ENCODE results near the gene PIM1.

The PIM1 gene

DNA sequence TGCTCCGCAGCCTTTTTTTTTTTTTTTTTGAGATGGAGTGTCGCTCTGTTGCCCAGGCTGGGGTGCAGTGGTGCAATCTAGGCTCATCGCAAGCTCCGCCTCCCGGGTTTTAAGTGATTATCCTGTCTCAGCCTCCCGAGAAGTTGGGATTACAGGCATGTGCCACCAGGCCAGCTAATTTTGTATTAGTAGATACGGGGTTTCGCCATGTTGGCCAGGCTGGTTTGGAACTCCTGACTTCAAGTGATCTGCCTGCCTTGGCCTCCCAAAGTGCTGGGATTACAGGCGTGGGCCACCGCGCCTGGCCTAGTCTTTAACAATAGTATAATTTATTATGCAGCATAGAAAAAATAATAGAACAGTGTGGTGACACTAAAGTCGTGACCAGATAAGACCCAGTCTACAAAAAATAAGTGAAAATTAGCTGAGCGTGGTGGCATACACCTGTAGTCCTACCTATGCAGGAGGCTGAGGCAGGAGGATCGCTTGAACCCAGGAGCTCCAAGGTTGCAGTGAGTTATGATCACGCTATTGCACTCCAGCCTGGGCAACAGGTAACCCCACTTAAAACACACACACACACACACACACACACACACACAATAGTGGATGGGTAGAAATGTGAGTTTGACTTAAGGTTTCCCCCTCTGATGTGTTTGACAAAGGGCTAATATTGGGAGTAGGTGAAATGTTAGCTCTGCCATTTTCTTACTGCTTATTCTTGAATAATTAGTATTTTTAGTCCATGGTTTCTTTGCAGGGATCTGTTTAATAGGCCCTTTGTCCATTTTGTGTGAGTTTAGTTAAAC, 6.5 kb downstream of the PIM1 start:
- no peak for TF ChIP-seq EZH2phosphoT487 (IDR thresholded peaks at IDR 0.05; ENCODE audit: borderline replicate concordance)
- TF ChIP-seq, protein P1, sequence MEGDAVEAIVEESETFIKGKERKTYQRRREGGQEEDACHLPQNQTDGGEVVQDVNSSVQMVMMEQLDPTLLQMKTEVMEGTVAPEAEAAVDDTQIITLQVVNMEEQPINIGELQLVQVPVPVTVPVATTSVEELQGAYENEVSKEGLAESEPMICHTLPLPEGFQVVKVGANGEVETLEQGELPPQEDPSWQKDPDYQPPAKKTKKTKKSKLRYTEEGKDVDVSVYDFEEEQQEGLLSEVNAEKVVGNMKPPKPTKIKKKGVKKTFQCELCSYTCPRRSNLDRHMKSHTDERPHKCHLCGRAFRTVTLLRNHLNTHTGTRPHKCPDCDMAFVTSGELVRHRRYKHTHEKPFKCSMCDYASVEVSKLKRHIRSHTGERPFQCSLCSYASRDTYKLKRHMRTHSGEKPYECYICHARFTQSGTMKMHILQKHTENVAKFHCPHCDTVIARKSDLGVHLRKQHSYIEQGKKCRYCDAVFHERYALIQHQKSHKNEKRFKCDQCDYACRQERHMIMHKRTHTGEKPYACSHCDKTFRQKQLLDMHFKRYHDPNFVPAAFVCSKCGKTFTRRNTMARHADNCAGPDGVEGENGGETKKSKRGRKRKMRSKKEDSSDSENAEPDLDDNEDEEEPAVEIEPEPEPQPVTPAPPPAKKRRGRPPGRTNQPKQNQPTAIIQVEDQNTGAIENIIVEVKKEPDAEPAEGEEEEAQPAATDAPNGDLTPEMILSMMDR (conservative IDR thresholded peaks at IDR 0.05; ENCODE audit: low read length): no peak
- no peak overlapping the region for H3K4me2 ChIP-seq (ENCODE audit: low read depth, low read length, poor library complexity, severe bottlenecking)
- peaks cover 3% of the 10 kb centered on the region; the same call in 1 of the 2 replicates for H3F3A ChIP-seq (ENCODE audit: low read depth)
- no peak overlapping the region for H2AFZ ChIP-seq (ENCODE audit: low read length)
- H3K9me3 ChIP-seq (ENCODE audit: insufficient read depth, low read depth, low read length): no peaks in the 10 kb centered on the region
- H3K9me2 ChIP-seq (replicated peaks; ENCODE audit: low read depth, low read length): no peaks in the 10 kb centered on the region
- H3K4me3 ChIP-seq (ENCODE audit: low read length, poor library complexity, severe bottlenecking): no peak overlapping the region
- no peak overlapping the region for H3K9ac ChIP-seq (ENCODE audit: low read depth, low read length, poor library complexity, severe bottlenecking)
- H3K36me3 ChIP-seq (ENCODE audit: insufficient read depth, low read length): peaks cover 28% of the 10 kb centered on the region; the same call in 1 of the 2 replicates
- H3K27me3 ChIP-seq (ENCODE audit: insufficient read depth, low read length, poor library complexity, severe bottlenecking): no peaks in the 10 kb centered on the region
- H4K20me1 ChIP-seq (ENCODE audit: insufficient read depth, low read length, poor library complexity, severe bottlenecking): peaks cover 27% of the 10 kb centered on the region
- H3K4me1 ChIP-seq (ENCODE audit: insufficient read depth, low read length, poor library complexity, severe bottlenecking): peaks cover 19% of the 10 kb centered on the region
- peaks cover 32% of the 10 kb centered on the region for H3K79me2 ChIP-seq (ENCODE audit: insufficient read depth, low read length)

DNA sequence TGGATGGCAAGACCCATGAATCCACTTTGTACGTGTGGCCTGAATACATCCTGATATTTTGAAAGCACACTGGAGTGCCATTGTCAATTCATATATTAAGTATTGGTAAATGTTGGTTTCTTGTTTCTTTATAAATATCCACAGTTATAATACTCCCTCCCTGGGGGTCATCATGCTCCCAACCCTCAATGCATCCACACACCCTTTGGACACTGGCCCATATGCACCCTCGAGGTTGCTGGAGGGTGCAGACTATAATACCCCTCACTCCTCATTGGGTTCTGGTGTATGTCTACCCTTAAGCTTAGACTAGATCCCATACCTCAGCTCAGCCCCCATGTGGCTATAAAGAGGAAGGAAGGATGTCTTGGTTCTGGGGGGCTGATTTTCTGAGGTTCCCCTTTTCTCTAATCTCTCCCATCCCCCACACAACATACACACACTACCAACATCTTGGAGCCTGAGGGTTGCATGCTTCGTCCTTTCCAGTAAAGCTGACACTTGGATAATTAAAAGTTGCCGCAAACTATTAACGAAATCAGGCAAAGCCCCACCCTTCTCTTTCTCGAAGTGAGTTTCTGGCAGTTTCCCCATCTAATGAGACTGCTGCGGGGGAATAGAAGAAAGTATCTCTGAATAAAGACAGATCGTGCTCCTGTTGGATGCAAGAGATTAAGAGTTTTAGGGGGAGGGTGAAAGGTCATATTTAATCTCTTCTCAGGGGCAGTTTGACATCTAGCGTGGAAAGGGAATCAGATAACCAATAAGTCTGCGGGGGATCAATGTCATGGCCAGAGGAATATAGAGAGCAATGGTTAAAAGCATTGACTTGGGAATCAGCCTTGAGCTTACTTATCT, 7.4 kb downstream of the PIM1 start:
- TF ChIP-seq EZH2phosphoT487 (IDR thresholded peaks at IDR 0.05; ENCODE audit: borderline replicate concordance): no peak
- TF ChIP-seq, protein P1 (conservative IDR thresholded peaks at IDR 0.05; ENCODE audit: low read length): 0 out of 2 replicates have a peak, but pooled peaks have one; percentile 13
- Histone ChIP-seq H3K9me2 (replicated peaks; ENCODE audit: low read depth, low read length) (no peaks in the 10 kb centered on the region), H3K9ac (ENCODE audit: low read depth, low read length, poor library complexity, severe bottlenecking) (no peak overlapping the region), H2AFZ (ENCODE audit: low read length) (no peak overlapping the region), H3K4me2 (ENCODE audit: low read depth, low read length, poor library complexity, severe bottlenecking) (no peak overlapping the region), H4K20me1 (ENCODE audit: insufficient read depth, low read length, poor library complexity, severe bottlenecking) (peaks cover 27% of the 10 kb centered on the region), H3K4me1 (ENCODE audit: insufficient read depth, low read length, poor library complexity, severe bottlenecking) (peaks cover 18% of the 10 kb centered on the region), H3K9me3 (ENCODE audit: insufficient read depth, low read depth, low read length) (no peaks in the 10 kb centered on the region), H3K27me3 (ENCODE audit: insufficient read depth, low read length, poor library complexity, severe bottlenecking) (no peaks in the 10 kb centered on the region), H3K36me3 (ENCODE audit: insufficient read depth, low read length) (peaks cover 28% of the 10 kb centered on the region; the same call in 1 of the 2 replicates), H3K79me2 (ENCODE audit: insufficient read depth, low read length) (peaks cover 28% of the 10 kb centered on the region), H3K4me3 (ENCODE audit: low read length, poor library complexity, severe bottlenecking) (no peak overlapping the region), H3F3A (ENCODE audit: low read depth) (no peaks in the 10 kb centered on the region; the same call in 1 of the 2 replicates)

DNA sequence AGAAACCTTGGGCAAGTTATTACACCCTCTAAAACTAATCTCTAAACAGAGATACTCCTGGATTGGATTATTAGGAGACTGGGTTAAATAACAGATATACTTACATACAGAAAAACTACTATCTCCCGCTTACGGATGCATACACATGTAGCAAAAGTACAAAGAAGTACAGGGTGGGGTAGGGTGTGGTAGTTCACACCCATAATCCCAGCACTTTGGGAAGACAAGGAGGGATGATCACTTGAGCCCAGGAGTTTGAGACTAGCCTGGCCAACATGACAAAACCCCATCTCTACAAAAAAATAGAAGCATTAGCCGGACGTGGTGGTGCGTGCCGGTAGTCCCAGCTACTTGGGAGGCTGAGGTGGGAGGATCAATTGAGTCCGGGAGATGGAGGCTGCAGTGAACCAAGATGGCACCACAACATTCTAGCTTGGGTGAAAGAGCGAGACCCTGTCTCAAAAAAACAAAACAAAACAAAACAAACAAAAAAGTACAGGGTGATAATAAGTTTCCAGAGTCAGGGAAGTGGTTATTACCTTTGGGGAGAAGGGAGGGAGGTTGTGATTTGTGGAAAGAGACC, 8.1 kb downstream of the PIM1 start:
- H3K4me3 ChIP-seq (ENCODE audit: low read length, poor library complexity, severe bottlenecking): no peak overlapping the region
- H3K79me2 ChIP-seq (ENCODE audit: insufficient read depth, low read length): peaks cover 21% of the 10 kb centered on the region
- no peak overlapping the region for H3K4me2 ChIP-seq (ENCODE audit: low read depth, low read length, poor library complexity, severe bottlenecking)
- H4K20me1 ChIP-seq (ENCODE audit: insufficient read depth, low read length, poor library complexity, severe bottlenecking): peaks cover 20% of the 10 kb centered on the region
- H3K9me2 ChIP-seq (replicated peaks; ENCODE audit: low read depth, low read length): no peaks in the 10 kb centered on the region
- TF ChIP-seq, protein P1 (conservative IDR thresholded peaks at IDR 0.05; ENCODE audit: low read length): no peak
- no peak for TF ChIP-seq EZH2phosphoT487 (IDR thresholded peaks at IDR 0.05; ENCODE audit: borderline replicate concordance)
- no peaks in the 10 kb centered on the region for H3K9me3 ChIP-seq (ENCODE audit: insufficient read depth, low read depth, low read length)
- H3K4me1 ChIP-seq (ENCODE audit: insufficient read depth, low read length, poor library complexity, severe bottlenecking): peaks cover 18% of the 10 kb centered on the region
- no peaks in the 10 kb centered on the region for H3K27me3 ChIP-seq (ENCODE audit: insufficient read depth, low read length, poor library complexity, severe bottlenecking)
- no peak overlapping the region for H3K9ac ChIP-seq (ENCODE audit: low read depth, low read length, poor library complexity, severe bottlenecking)
- H2AFZ ChIP-seq (ENCODE audit: low read length): no peak overlapping the region
- peaks cover 5% of the 10 kb centered on the region for H3F3A ChIP-seq (ENCODE audit: low read depth)
- peaks cover 25% of the 10 kb centered on the region; the same call in 1 of the 2 replicates for H3K36me3 ChIP-seq (ENCODE audit: insufficient read depth, low read length)

All from Loucy (cell line).